GM23338 (cell line): Measurements from ENCODE around the gene GNA12. TPM values are rescaled to one million over a fixed set of nuclear protein-coding genes. Genes with fewer than 3 reads are reported as not detected.

Source experiments
- ATAC-seq: fragments of 200-7000 bp; cut with Tn5 transposase; 3 replicates; pipeline ENCODE4 v1.9.1; 2020
- DNase-seq: peaks from one replicate; pipeline ENCODE4 v3.0.0-alpha.2; 2015; ENCODE audit warnings: low spot score
- H2AFZ ChIP-seq: fragments of 200-600 bp; sonication (generic); 2 replicates; pipeline ENCODE4 v1.8.0; 2016; ENCODE audit warnings: antibody characterized with exemption, mild to moderate bottlenecking, moderate library complexity
- H3F3A ChIP-seq: fragments of 200-600 bp; sonication (generic); replicated peaks from 2 replicates; pipeline ENCODE4 v1.8.0; 2017; ENCODE audit warnings: antibody characterized with exemption, mixed run types, low read depth
- H3K27ac ChIP-seq: fragments of 200-600 bp; sonication (generic); 2 replicates; pipeline ENCODE4 v1.6.1; 2016; ENCODE audit warnings: low read depth
- H3K27me3 ChIP-seq: fragments of 200-600 bp; sonication (generic); 2 replicates; pipeline ENCODE4 v1.8.0; 2016; ENCODE audit warnings: mild to moderate bottlenecking, mixed run types, moderate library complexity; ENCODE audit not compliant: insufficient read depth
- H3K36me3 ChIP-seq: fragments of 200-600 bp; sonication (generic); 2 replicates; pipeline ENCODE4 v1.8.0; 2016; ENCODE audit warnings: mild to moderate bottlenecking; ENCODE audit not compliant: insufficient read depth
- H3K4me1 ChIP-seq: fragments of 200-600 bp; sonication (generic); 2 replicates; pipeline ENCODE4 v1.8.0; 2016; ENCODE audit warnings: mild to moderate bottlenecking, moderate library complexity; ENCODE audit not compliant: insufficient read depth
- H3K4me2 ChIP-seq: fragments of 200-600 bp; sonication (generic); 2 replicates; pipeline ENCODE4 v1.7.1; 2017; ENCODE audit warnings: mixed run types
- H3K4me3 ChIP-seq: fragments of 200-600 bp; sonication (generic); 2 replicates; pipeline ENCODE4 v1.6.1; 2016; ENCODE audit warnings: mixed run types
- H3K79me2 ChIP-seq: fragments of 200-600 bp; sonication (generic); replicated peaks from 2 replicates; pipeline ENCODE4 v1.8.0; 2017; ENCODE audit warnings: mild to moderate bottlenecking; ENCODE audit not compliant: insufficient read depth
- H3K9me2 ChIP-seq: fragments of 200-600 bp; sonication (generic); 2 replicates; pipeline ENCODE4 v1.8.0; 2017; ENCODE audit not compliant: insufficient read depth
- H4K20me1 ChIP-seq: fragments of 200-600 bp; sonication (generic); replicated peaks from 2 replicates; pipeline ENCODE4 v1.8.0; 2017; ENCODE audit warnings: mild to moderate bottlenecking; ENCODE audit not compliant: insufficient read depth
- H3K27ac Mint-ChIP-seq: 2 replicates; pipeline ENCODE4 v1.8.0; 2020; ENCODE audit warnings: inconsistent platforms, mild to moderate bottlenecking, moderate library complexity, mixed read lengths
- H3K27me3 Mint-ChIP-seq: 3 replicates; pipeline ENCODE4 v1.8.0; 2022; ENCODE audit warnings: low read depth, mild to moderate bottlenecking, moderate library complexity, mixed read lengths, inconsistent platforms; ENCODE audit not compliant: insufficient read depth, poor library complexity
- H3K36me3 Mint-ChIP-seq: 3 replicates; pipeline ENCODE4 v1.8.0; 2021; ENCODE audit warnings: low read depth, mild to moderate bottlenecking, inconsistent platforms, moderate library complexity, mixed read lengths
- H3K4me1 Mint-ChIP-seq: 3 replicates; pipeline ENCODE4 v1.8.0; 2020; ENCODE audit warnings: mild to moderate bottlenecking, inconsistent platforms, mixed read lengths
- H3K4me3 Mint-ChIP-seq: 3 replicates; pipeline ENCODE4 v1.8.0; 2021; ENCODE audit warnings: moderate library complexity, mild to moderate bottlenecking, inconsistent platforms, mixed read lengths
- H3K9me3 Mint-ChIP-seq: 3 replicates; pipeline ENCODE4 v1.8.0; 2020; ENCODE audit warnings: moderate library complexity, mild to moderate bottlenecking, inconsistent platforms, mixed read lengths
- CREB1 ChIP-seq: fragments of 250-450 bp; sonication (Bioruptor Pico); IDR thresholded peaks from 2 replicates; pipeline ENCODE4 v1.5.0; 2020; ENCODE audit warnings: low read depth, mild to moderate bottlenecking, moderate library complexity
- EZH2 ChIP-seq: fragments of 200-600 bp; sonication (generic); IDR thresholded peaks from one replicate; pipeline ENCODE4 v1.8.0; 2017; ENCODE audit warnings: antibody characterized with exemption, mild to moderate bottlenecking, low read depth; ENCODE audit not compliant: unreplicated experiment
- EZH2phosphoT487 ChIP-seq: fragments of 200-600 bp; sonication (generic); IDR thresholded peaks from one replicate; pipeline ENCODE4 v1.8.1; 2018; ENCODE audit warnings: antibody characterized with exemption; ENCODE audit not compliant: unreplicated experiment
- JUNB ChIP-seq: IDR thresholded peaks from one replicate; pipeline ENCODE4 v1.6.1; 2016; ENCODE audit warnings: antibody characterized with exemption; ENCODE audit not compliant: unreplicated experiment
- POLR2AphosphoS5 ChIP-seq: IDR thresholded peaks from 2 replicates; pipeline ENCODE4 v1.6.1; 2016; ENCODE audit warnings: antibody characterized with exemption, low read depth
- STAT1 ChIP-seq: IDR thresholded peaks from one replicate; pipeline ENCODE4 v1.6.1; 2016; ENCODE audit warnings: antibody characterized with exemption; ENCODE audit not compliant: unreplicated experiment
- ZNF114 ChIP-seq: fragments of 250-450 bp; sonication (Bioruptor Pico); IDR thresholded peaks from 2 replicates; pipeline ENCODE4 v1.5.0; 2020; ENCODE audit warnings: mild to moderate bottlenecking, moderate library complexity
- ZNF331 ChIP-seq: fragments of 250-450 bp; sonication (Bioruptor Pico); IDR thresholded peaks from 2 replicates; pipeline ENCODE4 v1.5.0; 2020; ENCODE audit warnings: low read depth, mild to moderate bottlenecking, moderate library complexity
- polyA plus RNA-seq: library from polyadenylated mRNA; unstranded; fragments of >200 nt; fragmentation: Nextera tagmentation; extraction: Ambion mirVana; gene quantifications from 2 replicates; pipeline ENCODE4 v1.2.1, GENCODE V29; 2016
- total RNA-seq: library from RNA; depleted of rRNA; stranded (reverse); fragments of >200 nt; shearing (Covaris generic); gene quantifications from 2 replicates; pipeline ENCODE4 v1.2.3, GENCODE V29; 2014
- TF ChIP-seq, protein P1 (sequence below): fragments of 250-450 bp; sonication (Bioruptor Pico); IDR thresholded peaks from 2 replicates; pipeline ENCODE4 v1.5.0; 2020; ENCODE audit warnings: mild to moderate bottlenecking, moderate library complexity
- TF ChIP-seq, protein P2 (sequence below), 2 experiments: fragments of 200-600 bp in 1 of 2; sonication (generic) in 1 of 2; conservative IDR thresholded peaks; 2 replicates each; pipeline versions ENCODE4 v1.5.1 to v1.6.1; 2016 to 2017; ENCODE audit warnings: antibody characterized with exemption in 2 of 2, low read depth in 2 of 2, mild to moderate bottlenecking in 2 of 2, moderate library complexity in 1 of 2
- TF ChIP-seq, protein P3 (sequence below): IDR thresholded peaks from 2 replicates; pipeline ENCODE4 v1.6.1; 2016; ENCODE audit warnings: antibody characterized with exemption

The GNA12 gene
- total and polyA plus RNA-seq, 2 experiments from 2014 or later: 24.0 to 87.7 TPM

DNA sequence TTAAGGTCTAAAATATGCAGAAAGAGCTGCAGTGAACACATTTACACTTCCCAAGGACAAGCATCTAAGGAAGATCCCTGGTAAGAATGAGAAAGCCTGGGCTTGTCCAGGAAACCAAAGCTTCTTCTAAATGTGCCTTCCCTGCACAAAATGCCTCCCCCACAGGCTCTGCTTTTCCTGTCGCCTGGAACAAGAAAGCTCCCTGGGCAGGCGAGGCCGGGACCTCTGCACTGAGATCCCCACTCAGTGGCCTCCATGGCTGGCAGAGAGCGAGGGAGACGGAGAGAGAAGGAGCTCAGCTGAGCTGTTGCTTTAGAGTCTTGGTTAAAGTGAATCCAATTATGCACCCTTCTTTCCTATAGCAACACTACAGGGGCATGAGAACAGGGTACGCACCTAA lies 80.5 kb downstream of the GNA12 start:
- Histone ChIP-seq H3K9me2 (no peaks in the 10 kb centered on the region), H4K20me1 (peaks cover 22% of the 10 kb centered on the region; the same call in 1 of the 2 replicates), H3F3A (no peaks in the 10 kb centered on the region), H3K36me3 (no peaks in the 10 kb centered on the region), H3K79me2 (peaks cover 73% of the 10 kb centered on the region), H3K4me3 (no peak overlapping the region), H3K27me3 (no peaks in the 10 kb centered on the region), H2AFZ (no peak overlapping the region), H3K27ac (peak overlapping the region; percentile 68; the same call in 1 of the 2 replicates), H3K4me2 (no peak overlapping the region), H3K4me1 (peaks cover 7% of the 10 kb centered on the region; the same call in 1 of the 2 replicates)
- Mint-ChIP-seq H3K4me1 (peaks cover 34% of the 10 kb centered on the region), H3K36me3 (peaks cover 15% of the 10 kb centered on the region), H3K9me3 (no peaks in the 10 kb centered on the region), H3K4me3 (no peak overlapping the region), H3K27me3 (peaks cover 13% of the 10 kb centered on the region), H3K27ac (peak overlapping the region; percentile 85)
- TF ChIP-seq STAT1: no peak
- no peak for TF ChIP-seq JUNB
- TF ChIP-seq EZH2phosphoT487: no peak
- TF ChIP-seq ZNF331: no peak
- TF ChIP-seq, protein P1, sequence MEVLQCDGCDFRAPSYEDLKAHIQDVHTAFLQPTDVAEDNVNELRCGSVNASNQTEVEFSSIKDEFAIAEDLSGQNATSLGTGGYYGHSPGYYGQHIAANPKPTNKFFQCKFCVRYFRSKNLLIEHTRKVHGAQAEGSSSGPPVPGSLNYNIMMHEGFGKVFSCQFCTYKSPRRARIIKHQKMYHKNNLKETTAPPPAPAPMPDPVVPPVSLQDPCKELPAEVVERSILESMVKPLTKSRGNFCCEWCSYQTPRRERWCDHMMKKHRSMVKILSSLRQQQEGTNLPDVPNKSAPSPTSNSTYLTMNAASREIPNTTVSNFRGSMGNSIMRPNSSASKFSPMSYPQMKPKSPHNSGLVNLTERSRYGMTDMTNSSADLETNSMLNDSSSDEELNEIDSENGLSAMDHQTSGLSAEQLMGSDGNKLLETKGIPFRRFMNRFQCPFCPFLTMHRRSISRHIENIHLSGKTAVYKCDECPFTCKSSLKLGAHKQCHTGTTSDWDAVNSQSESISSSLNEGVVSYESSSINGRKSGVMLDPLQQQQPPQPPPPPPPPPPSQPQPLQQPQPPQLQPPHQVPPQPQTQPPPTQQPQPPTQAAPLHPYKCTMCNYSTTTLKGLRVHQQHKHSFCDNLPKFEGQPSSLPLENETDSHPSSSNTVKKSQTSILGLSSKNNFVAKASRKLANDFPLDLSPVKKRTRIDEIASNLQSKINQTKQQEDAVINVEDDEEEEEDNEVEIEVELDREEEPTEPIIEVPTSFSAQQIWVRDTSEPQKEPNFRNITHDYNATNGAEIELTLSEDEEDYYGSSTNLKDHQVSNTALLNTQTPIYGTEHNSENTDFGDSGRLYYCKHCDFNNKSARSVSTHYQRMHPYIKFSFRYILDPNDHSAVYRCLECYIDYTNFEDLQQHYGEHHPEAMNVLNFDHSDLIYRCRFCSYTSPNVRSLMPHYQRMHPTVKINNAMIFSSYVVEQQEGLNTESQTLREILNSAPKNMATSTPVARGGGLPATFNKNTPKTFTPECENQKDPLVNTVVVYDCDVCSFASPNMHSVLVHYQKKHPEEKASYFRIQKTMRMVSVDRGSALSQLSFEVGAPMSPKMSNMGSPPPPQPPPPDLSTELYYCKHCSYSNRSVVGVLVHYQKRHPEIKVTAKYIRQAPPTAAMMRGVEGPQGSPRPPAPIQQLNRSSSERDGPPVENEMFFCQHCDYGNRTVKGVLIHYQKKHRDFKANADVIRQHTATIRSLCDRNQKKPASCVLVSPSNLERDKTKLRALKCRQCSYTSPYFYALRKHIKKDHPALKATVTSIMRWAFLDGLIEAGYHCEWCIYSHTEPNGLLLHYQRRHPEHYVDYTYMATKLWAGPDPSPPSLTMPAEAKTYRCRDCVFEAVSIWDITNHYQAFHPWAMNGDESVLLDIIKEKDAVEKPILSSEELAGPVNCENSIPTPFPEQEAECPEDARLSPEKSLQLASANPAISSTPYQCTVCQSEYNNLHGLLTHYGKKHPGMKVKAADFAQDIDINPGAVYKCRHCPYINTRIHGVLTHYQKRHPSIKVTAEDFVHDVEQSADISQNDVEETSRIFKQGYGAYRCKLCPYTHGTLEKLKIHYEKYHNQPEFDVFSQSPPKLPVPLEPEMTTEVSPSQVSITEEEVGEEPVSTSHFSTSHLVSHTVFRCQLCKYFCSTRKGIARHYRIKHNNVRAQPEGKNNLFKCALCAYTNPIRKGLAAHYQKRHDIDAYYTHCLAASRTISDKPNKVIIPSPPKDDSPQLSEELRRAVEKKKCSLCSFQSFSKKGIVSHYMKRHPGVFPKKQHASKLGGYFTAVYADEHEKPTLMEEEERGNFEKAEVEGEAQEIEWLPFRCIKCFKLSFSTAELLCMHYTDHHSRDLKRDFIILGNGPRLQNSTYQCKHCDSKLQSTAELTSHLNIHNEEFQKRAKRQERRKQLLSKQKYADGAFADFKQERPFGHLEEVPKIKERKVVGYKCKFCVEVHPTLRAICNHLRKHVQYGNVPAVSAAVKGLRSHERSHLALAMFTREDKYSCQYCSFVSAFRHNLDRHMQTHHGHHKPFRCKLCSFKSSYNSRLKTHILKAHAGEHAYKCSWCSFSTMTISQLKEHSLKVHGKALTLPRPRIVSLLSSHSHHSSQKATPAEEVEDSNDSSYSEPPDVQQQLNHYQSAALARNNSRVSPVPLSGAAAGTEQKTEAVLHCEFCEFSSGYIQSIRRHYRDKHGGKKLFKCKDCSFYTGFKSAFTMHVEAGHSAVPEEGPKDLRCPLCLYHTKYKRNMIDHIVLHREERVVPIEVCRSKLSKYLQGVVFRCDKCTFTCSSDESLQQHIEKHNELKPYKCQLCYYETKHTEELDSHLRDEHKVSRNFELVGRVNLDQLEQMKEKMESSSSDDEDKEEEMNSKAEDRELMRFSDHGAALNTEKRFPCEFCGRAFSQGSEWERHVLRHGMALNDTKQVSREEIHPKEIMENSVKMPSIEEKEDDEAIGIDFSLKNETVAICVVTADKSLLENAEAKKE (CRISPR knock-in tag): no peak
- TF ChIP-seq, protein P2, sequence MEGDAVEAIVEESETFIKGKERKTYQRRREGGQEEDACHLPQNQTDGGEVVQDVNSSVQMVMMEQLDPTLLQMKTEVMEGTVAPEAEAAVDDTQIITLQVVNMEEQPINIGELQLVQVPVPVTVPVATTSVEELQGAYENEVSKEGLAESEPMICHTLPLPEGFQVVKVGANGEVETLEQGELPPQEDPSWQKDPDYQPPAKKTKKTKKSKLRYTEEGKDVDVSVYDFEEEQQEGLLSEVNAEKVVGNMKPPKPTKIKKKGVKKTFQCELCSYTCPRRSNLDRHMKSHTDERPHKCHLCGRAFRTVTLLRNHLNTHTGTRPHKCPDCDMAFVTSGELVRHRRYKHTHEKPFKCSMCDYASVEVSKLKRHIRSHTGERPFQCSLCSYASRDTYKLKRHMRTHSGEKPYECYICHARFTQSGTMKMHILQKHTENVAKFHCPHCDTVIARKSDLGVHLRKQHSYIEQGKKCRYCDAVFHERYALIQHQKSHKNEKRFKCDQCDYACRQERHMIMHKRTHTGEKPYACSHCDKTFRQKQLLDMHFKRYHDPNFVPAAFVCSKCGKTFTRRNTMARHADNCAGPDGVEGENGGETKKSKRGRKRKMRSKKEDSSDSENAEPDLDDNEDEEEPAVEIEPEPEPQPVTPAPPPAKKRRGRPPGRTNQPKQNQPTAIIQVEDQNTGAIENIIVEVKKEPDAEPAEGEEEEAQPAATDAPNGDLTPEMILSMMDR (conservative IDR thresholded peaks at IDR 0.05; ENCODE audit: low read depth in 2 of 2): no peak
- no peak for TF ChIP-seq ZNF114
- TF ChIP-seq, protein P3, sequence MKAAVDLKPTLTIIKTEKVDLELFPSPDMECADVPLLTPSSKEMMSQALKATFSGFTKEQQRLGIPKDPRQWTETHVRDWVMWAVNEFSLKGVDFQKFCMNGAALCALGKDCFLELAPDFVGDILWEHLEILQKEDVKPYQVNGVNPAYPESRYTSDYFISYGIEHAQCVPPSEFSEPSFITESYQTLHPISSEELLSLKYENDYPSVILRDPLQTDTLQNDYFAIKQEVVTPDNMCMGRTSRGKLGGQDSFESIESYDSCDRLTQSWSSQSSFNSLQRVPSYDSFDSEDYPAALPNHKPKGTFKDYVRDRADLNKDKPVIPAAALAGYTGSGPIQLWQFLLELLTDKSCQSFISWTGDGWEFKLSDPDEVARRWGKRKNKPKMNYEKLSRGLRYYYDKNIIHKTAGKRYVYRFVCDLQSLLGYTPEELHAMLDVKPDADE: no peak
- TF ChIP-seq EZH2: no peak
- no peak for TF ChIP-seq POLR2AphosphoS5
- TF ChIP-seq CREB1 (CRISPR knock-in tag): no peak
- no peak for ATAC-seq
- no peak for DNase-seq
